HepG2 (cell line): ENCODE data around the gene SLC12A3. TPM values are rescaled to one million over a fixed set of nuclear protein-coding genes. Genes with fewer than 3 reads are reported as not detected.

Experiments used
- CENPT ChIP-seq: sonication (generic); formaldehyde crosslinking; IDR thresholded peaks from 2 replicates; pipeline ENCODE4 v1.8.0; 2022; ENCODE audit warnings: low read depth, mild to moderate bottlenecking, moderate library complexity, missing genetic modification reagents
- DR1 ChIP-seq: sonication (generic); formaldehyde crosslinking; IDR thresholded peaks from 2 replicates; pipeline ENCODE4 v1.8.0; 2021; ENCODE audit warnings: mild to moderate bottlenecking, missing genetic modification reagents, inconsistent platforms
- HOXA3 ChIP-seq: sonication (generic); formaldehyde crosslinking; IDR thresholded peaks from 2 replicates; pipeline ENCODE4 v1.5.0; 2020; ENCODE audit warnings: missing genetic modification reagents
- PRMT3 ChIP-seq: sonication (generic); formaldehyde crosslinking; IDR thresholded peaks from 2 replicates; pipeline ENCODE4 v1.8.1; 2022; ENCODE audit warnings: low read depth, mild to moderate bottlenecking, moderate library complexity, missing genetic modification reagents, borderline replicate concordance
- RXRB ChIP-seq: IDR thresholded peaks from 2 replicates; pipeline ENCODE4 v1.6.1; 2016; ENCODE audit warnings: borderline replicate concordance, missing genetic modification reagents, missing compliant biosample characterization
- SOX13 ChIP-seq, 3 experiments: fragments of 450-650 bp in 1 of 3; sonication (generic) in 1 of 3; formaldehyde crosslinking in 1 of 3; IDR thresholded peaks in 2 of 3; conservative IDR thresholded peaks in 1 of 3; 2 replicates each; pipeline versions ENCODE4 v1.5.0 to v1.6.1; 2016 to 2020; ENCODE audit warnings: antibody characterized with exemption in 1 of 3, mild to moderate bottlenecking in 1 of 3, missing compliant biosample characterization in 1 of 3, missing genetic modification reagents in 1 of 3, moderate library complexity in 1 of 3
- STAT6 ChIP-seq: sonication (generic); formaldehyde crosslinking; IDR thresholded peaks from 2 replicates; pipeline ENCODE4 v1.4.0; 2020; ENCODE audit warnings: missing genetic modification reagents, mild to moderate bottlenecking, borderline replicate concordance
- ZNF234 ChIP-seq: sonication (generic); formaldehyde crosslinking; conservative IDR thresholded peaks from 2 replicates; pipeline ENCODE4 v1.5.1; 2020; ENCODE audit warnings: mild to moderate bottlenecking, missing genetic modification reagents
- ZNF44 ChIP-seq: sonication (generic); formaldehyde crosslinking; IDR thresholded peaks from 2 replicates; pipeline ENCODE4 v1.5.1; 2020; ENCODE audit warnings: mild to moderate bottlenecking, missing genetic modification reagents
- polyA plus RNA-seq, 8 experiments: library from polyadenylated mRNA; depleted of rRNA in 3 of 8; stranded (reverse) in 7 of 8; unstranded in 1 of 8; fragments of >200 nt; fragmentation: Illumina TruSeq in 4 of 8; extraction: Trizol in 4 of 8; gene quantifications; 2 replicates each; pipeline versions ENCODE4 v1.2.1 to v1.2.3, GENCODE V29; 2011 to 2016; ENCODE audit warnings: low read depth in 4 of 8, missing spikeins in 1 of 8, mixed read lengths in 1 of 8; ENCODE audit not compliant: insufficient read depth in 1 of 8
- total RNA-seq, 5 experiments: library from RNA; depleted of rRNA; stranded (reverse); fragments of >200 nt; fragmentation: Illumina TruSeq; extraction: Trizol; gene quantifications; 2 replicates each; pipeline ENCODE4 v1.2.3, GENCODE V29; 2016; ENCODE audit warnings: low read depth in 1 of 5
- TF ChIP-seq, protein P1 (sequence below): sonication (generic); formaldehyde crosslinking; IDR thresholded peaks from 2 replicates; pipeline ENCODE4 v1.4.0; 2020; ENCODE audit warnings: missing genetic modification reagents
- TF ChIP-seq, protein P2 (sequence below): IDR thresholded peaks from 2 replicates; pipeline ENCODE4 v1.6.1; 2016
- TF ChIP-seq, protein P3 (sequence below): sonication (generic); formaldehyde crosslinking; IDR thresholded peaks from 2 replicates; pipeline ENCODE4 v1.4.0; 2020; ENCODE audit warnings: missing genetic modification reagents, mild to moderate bottlenecking, borderline replicate concordance

SLC12A3 gene
- total and polyA plus RNA-seq, 2 of the 13 experiments (the other 11 are each of a cell fraction or from before 2014, with no cell fraction given), result 6.2 TPM; not detected in 1

DNA sequence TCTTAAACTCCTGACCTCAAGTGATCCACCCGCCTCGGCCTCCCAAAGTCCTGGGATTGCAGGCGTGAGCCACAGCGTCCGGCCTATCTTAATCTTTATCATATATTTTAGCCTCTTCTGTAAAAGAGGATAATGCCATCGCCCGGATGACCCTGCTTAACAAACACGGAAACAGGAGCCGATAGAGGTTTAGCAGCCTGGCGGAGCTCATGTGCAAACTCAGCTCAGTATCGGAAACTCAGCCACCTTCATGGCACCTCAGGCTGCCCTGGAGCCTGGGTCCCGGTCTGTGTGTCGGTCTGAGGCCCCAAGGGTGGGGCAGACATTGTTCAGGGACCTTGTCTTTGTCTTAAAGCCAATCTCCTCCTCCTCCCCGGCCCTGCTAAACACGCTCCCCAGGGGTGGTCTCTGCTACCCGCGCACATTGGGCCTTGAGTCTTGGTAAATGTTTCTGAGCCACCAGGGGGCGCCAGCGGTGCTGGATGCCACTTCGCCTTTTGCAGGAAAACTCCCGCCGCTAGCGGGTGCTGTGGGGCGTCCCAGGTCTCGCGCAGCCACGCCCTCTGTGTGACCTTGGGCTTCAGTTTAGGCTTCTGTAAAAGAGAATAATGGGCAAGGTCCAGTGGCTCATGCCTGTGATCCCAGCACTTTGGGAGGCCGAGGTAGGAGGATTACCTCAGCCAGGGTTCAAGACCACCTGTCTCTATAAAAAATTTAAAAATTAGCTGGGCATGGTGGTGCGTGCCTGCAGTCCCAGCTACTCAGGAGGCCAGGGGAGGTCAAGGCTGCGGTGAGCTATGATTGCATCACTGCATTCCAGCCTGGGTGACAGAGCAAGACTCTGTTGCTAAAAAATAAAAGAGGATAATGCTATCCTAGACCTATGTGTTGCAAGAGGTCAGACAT is 99.5 kb downstream of the SLC12A3 start (continued):
- TF ChIP-seq, protein P1, sequence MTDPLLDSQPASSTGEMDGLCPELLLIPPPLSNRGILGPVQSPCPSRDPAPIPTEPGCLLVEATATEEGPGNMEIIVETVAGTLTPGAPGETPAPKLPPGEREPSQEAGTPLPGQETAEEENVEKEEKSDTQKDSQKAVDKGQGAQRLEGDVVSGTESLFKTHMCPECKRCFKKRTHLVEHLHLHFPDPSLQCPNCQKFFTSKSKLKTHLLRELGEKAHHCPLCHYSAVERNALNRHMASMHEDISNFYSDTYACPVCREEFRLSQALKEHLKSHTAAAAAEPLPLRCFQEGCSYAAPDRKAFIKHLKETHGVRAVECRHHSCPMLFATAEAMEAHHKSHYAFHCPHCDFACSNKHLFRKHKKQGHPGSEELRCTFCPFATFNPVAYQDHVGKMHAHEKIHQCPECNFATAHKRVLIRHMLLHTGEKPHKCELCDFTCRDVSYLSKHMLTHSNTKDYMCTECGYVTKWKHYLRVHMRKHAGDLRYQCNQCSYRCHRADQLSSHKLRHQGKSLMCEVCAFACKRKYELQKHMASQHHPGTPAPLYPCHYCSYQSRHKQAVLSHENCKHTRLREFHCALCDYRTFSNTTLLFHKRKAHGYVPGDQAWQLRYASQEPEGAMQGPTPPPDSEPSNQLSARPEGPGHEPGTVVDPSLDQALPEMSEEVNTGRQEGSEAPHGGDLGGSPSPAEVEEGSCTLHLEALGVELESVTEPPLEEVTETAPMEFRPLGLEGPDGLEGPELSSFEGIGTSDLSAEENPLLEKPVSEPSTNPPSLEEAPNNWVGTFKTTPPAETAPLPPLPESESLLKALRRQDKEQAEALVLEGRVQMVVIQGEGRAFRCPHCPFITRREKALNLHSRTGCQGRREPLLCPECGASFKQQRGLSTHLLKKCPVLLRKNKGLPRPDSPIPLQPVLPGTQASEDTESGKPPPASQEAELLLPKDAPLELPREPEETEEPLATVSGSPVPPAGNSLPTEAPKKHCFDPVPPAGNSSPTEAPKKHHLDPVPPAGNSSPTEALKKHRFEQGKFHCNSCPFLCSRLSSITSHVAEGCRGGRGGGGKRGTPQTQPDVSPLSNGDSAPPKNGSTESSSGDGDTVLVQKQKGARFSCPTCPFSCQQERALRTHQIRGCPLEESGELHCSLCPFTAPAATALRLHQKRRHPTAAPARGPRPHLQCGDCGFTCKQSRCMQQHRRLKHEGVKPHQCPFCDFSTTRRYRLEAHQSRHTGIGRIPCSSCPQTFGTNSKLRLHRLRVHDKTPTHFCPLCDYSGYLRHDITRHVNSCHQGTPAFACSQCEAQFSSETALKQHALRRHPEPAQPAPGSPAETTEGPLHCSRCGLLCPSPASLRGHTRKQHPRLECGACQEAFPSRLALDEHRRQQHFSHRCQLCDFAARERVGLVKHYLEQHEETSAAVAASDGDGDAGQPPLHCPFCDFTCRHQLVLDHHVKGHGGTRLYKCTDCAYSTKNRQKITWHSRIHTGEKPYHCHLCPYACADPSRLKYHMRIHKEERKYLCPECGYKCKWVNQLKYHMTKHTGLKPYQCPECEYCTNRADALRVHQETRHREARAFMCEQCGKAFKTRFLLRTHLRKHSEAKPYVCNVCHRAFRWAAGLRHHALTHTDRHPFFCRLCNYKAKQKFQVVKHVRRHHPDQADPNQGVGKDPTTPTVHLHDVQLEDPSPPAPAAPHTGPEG (CRISPR knock-in tag), result no peak
- peak; percentile 64; the same call in 1 of the 2 replicates for TF ChIP-seq STAT6 (CRISPR knock-in tag)
- no peak for TF ChIP-seq CENPT (CRISPR knock-in tag)
- TF ChIP-seq ZNF234 (CRISPR knock-in tag), result no peak
- TF ChIP-seq, protein P2, sequence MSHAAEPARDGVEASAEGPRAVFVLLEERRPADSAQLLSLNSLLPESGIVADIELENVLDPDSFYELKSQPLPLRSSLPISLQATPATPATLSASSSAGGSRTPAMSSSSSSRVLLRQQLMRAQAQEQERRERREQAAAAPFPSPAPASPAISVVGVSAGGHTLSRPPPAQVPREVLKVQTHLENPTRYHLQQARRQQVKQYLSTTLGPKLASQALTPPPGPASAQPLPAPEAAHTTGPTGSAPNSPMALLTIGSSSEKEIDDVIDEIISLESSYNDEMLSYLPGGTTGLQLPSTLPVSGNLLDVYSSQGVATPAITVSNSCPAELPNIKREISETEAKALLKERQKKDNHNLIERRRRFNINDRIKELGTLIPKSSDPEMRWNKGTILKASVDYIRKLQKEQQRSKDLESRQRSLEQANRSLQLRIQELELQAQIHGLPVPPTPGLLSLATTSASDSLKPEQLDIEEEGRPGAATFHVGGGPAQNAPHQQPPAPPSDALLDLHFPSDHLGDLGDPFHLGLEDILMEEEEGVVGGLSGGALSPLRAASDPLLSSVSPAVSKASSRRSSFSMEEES (CRISPR knock-in tag), result peak; percentile 34; the same call in 1 of the 2 replicates
- TF ChIP-seq, protein P3, sequence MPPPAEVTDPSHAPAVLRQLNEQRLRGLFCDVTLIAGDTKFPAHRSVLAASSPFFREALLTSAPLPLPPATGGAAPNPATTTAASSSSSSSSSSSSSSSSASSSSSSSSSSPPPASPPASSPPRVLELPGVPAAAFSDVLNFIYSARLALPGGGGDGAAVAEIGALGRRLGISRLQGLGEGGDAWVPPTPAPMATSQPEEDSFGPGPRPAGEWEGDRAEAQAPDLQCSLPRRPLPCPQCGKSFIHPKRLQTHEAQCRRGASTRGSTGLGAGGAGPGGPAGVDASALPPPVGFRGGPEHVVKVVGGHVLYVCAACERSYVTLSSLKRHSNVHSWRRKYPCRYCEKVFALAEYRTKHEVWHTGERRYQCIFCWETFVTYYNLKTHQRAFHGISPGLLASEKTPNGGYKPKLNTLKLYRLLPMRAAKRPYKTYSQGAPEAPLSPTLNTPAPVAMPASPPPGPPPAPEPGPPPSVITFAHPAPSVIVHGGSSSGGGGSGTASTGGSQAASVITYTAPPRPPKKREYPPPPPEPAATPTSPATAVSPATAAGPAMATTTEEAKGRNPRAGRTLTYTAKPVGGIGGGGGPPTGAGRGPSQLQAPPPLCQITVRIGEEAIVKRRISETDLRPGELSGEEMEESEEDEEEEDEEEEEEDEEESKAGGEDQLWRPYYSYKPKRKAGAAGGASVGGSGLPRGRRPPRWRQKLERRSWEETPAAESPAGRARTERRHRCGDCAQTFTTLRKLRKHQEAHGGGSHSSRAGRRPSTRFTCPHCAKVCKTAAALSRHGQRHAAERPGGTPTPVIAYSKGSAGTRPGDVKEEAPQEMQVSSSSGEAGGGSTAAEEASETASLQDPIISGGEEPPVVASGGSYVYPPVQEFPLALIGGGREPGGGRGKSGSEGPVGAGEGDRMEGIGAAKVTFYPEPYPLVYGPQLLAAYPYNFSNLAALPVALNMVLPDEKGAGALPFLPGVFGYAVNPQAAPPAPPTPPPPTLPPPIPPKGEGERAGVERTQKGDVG (CRISPR knock-in tag), result peak; percentile 84
- TF ChIP-seq PRMT3 (CRISPR knock-in tag), result 0 out of 2 replicates have a peak, but pooled peaks have one; percentile 81
- TF ChIP-seq RXRB (CRISPR knock-in tag), result peak; percentile 97
- peak; percentile 90 for TF ChIP-seq HOXA3 (CRISPR knock-in tag)
- peak; percentile 75; the same call in 1 of the 2 replicates for TF ChIP-seq SOX13 (IDR thresholded peaks at IDR 0.05)
- TF ChIP-seq SOX13 (CRISPR knock-in tag; conservative IDR thresholded peaks at IDR 0.05 in 1 of 2, IDR thresholded peaks at IDR 0.05 in 1 of 2), result peak in 1 of 2 experiments; percentile 77; a peak in 2 of 4 replicates
- TF ChIP-seq DR1 (CRISPR knock-in tag), result peak; percentile 40; the same call in 1 of the 2 replicates
- 0 out of 2 replicates have a peak, but pooled peaks have one; percentile 63 for TF ChIP-seq ZNF44 (CRISPR knock-in tag)
